Stomach (tissue), 19 donors: Measurements from ENCODE around the gene RSL24D1. TPM values are rescaled to one million over a fixed set of nuclear protein-coding genes. Genes with fewer than 3 reads are reported as not detected.

Source experiments
- DNase-seq, 2 donors: peaks; one replicate each; pipeline versions ENCODE4 v3.0.0 to v3.0.0-alpha.2; 2013 to 2019
- H3K27ac ChIP-seq, 5 donors: fragments of 200-600 bp in 4 of 5; sonication (generic) in 4 of 5; one replicate each; pipeline ENCODE4 v1.5.1; 2013 to 2019; ENCODE audit warnings: mild to moderate bottlenecking in 1 of 5, moderate library complexity in 1 of 5
- H3K27me3 ChIP-seq, 3 donors: fragments of 200-600 bp; sonication (generic); one replicate each; pipeline ENCODE4 v1.5.1; 2017 to 2019; ENCODE audit warnings: mixed run types in 1 of 3
- H3K36me3 ChIP-seq, 4 donors: fragments of 200-600 bp; sonication (generic); 1 replicate in 3 of 4; 2 replicates in 1 of 4; pipeline ENCODE4 v1.5.1; 2016 to 2019
- H3K4me1 ChIP-seq, 4 donors: fragments of 200-600 bp; sonication (generic); one replicate each; pipeline ENCODE4 v1.5.1; 2016 to 2019
- H3K4me3 ChIP-seq, 4 donors: fragments of 200-600 bp; sonication (generic) in 3 of 4; one replicate each; pipeline ENCODE4 v1.5.1; 2016 to 2019; ENCODE audit warnings: mild to moderate bottlenecking in 1 of 4
- H3K9me3 ChIP-seq, 4 donors: fragments of 200-600 bp; sonication (generic); one replicate each; pipeline ENCODE4 v1.5.1; 2016 to 2019
- EP300 ChIP-seq: sonication (generic); formaldehyde crosslinking; IDR thresholded peaks from one replicate; pipeline ENCODE4 v1.6.1; 2017; ENCODE audit warnings: antibody characterized with exemption
- POLR2A ChIP-seq, 4 donors: fragments of 450-650 bp; IDR thresholded peaks; one replicate each; pipeline ENCODE4 v1.6.1; 2016; ENCODE audit warnings: antibody characterized with exemption in 4 of 4, control low read depth in 2 of 4, mild to moderate bottlenecking in 1 of 4, moderate library complexity in 1 of 4
- POLR2AphosphoS5 ChIP-seq, 3 donors: sonication (generic); formaldehyde crosslinking; IDR thresholded peaks; one replicate each; pipeline ENCODE4 v1.6.1; 2016; ENCODE audit warnings: antibody characterized with exemption in 3 of 3
- WGBS, 5 donors: extraction: QIAGEN DNeasy Blood & Tissue Kit in 3 of 5; methylation state at CpG; one replicate each; pipeline versions ENCODE4 v1.1.5 to v1.1.7; 2013 to 2018; 5-methylcytosine and 5-hydroxymethylcytosine counted together
- intact Hi-C: fragments of 100-400 bp; cut with DNase I; formaldehyde crosslinking; loops from one replicate; pipeline ENCODE4 v1.15.1; 2023; ENCODE audit warnings: low total_unique reads
- long read RNA-seq, 10 donors: transcript quantifications; one replicate each; lab custom pipeline, GENCODE V29; 2026
- polyA plus RNA-seq, 3 donors: library from polyadenylated mRNA; stranded (reverse); fragments of 200-250 nt; gene quantifications; one replicate each; pipeline ENCODE4 v1.2.3, GENCODE V29; 2013
- total RNA-seq, 5 donors: library from RNA; depleted of rRNA; stranded (reverse); fragments of >200 nt; gene quantifications; one replicate each; pipeline versions ENCODE4 v1.1.0 to v1.2.3, GENCODE V29; 2014 to 2016
- TF ChIP-seq, protein P1 (sequence below), 7 experiments: fragments of 450-650 bp in 4 of 7; fragments of 200-600 bp in 3 of 7; sonication (generic) in 3 of 7; IDR thresholded peaks; one replicate each; pipeline ENCODE4 v1.5.1; 2016 to 2019; ENCODE audit warnings: antibody characterized with exemption in 7 of 7, control low read depth in 2 of 7, mild to moderate bottlenecking in 1 of 7
- donor health status: healthy with polysubstance abuse.
- donor health status: Bipolar disorder and iron deficiency.
- donor health status: healthy.

The RSL24D1 gene
- total RNA-seq = 100 to 1,000 TPM in 2 of 5 donors, 10 to 100 TPM in 3; 22.2 to 115 (median 39.4) TPM
- 100 to 1,000 TPM in 1 of 3 donors, 10 to 100 TPM in 2; 84.9 to 187 (median 90.2) TPM for polyA plus RNA-seq
- long read RNA-seq, donor 1, transcript RSL24D1-201 (6 exons, 2,015 nt) = major isoform, 19 of 24 reads
- long read RNA-seq, donor 1, partial matches to known transcripts = 5 of 24 reads
- long read RNA-seq, donor 1, other reads (novel, unspliced or antisense) = 0 of 24 reads
- long read RNA-seq, donor 2, transcript RSL24D1-201 (6 exons, 2,015 nt) = major isoform, 46 of 51 reads
- long read RNA-seq, donor 2, partial matches to known transcripts = 5 of 51 reads
- long read RNA-seq, donor 2, other reads (novel, unspliced or antisense) = 0 of 51 reads
- long read RNA-seq, donor 3, transcript RSL24D1-201 (6 exons, 2,015 nt) = major isoform, 22 of 22 reads
- long read RNA-seq, donor 3, partial matches to known transcripts = 0 of 22 reads
- long read RNA-seq, donor 3, other reads (novel, unspliced or antisense) = 0 of 22 reads
- long read RNA-seq, donor 4, partial matches to known transcripts = 0 of 2 reads
- long read RNA-seq, donor 4, other reads (novel, unspliced or antisense) = 0 of 2 reads
- long read RNA-seq, donor 5, transcript RSL24D1-201 (6 exons, 2,015 nt) = major isoform, 25 of 34 reads
- long read RNA-seq, donor 5, partial matches to known transcripts = 9 of 34 reads
- long read RNA-seq, donor 5, other reads (novel, unspliced or antisense) = 0 of 34 reads
- long read RNA-seq, donor 6, transcript RSL24D1-201 (6 exons, 2,015 nt) = major isoform, 104 of 110 reads
- long read RNA-seq, donor 6, partial matches to known transcripts = 6 of 110 reads
- long read RNA-seq, donor 6, other reads (novel, unspliced or antisense) = 0 of 110 reads
- long read RNA-seq, donor 7, transcript RSL24D1-201 (6 exons, 2,015 nt) = major isoform, 37 of 57 reads
- long read RNA-seq, donor 7, partial matches to known transcripts = 20 of 57 reads
- long read RNA-seq, donor 7, other reads (novel, unspliced or antisense) = 0 of 57 reads
- long read RNA-seq, donor 8, transcript RSL24D1-201 (6 exons, 2,015 nt) = major isoform, 52 of 66 reads
- long read RNA-seq, donor 8, partial matches to known transcripts = 14 of 66 reads
- long read RNA-seq, donor 8, other reads (novel, unspliced or antisense) = 0 of 66 reads
- long read RNA-seq, donor 9, transcript RSL24D1-201 (6 exons, 2,015 nt) = major isoform, 42 of 57 reads
- long read RNA-seq, donor 9, partial matches to known transcripts = 15 of 57 reads
- long read RNA-seq, donor 9, other reads (novel, unspliced or antisense) = 0 of 57 reads
- long read RNA-seq, donor 10, transcript RSL24D1-201 (6 exons, 2,015 nt) = major isoform, 18 of 18 reads
- long read RNA-seq, donor 10, partial matches to known transcripts = 0 of 18 reads
- long read RNA-seq, donor 10, other reads (novel, unspliced or antisense) = 0 of 18 reads

DNA sequence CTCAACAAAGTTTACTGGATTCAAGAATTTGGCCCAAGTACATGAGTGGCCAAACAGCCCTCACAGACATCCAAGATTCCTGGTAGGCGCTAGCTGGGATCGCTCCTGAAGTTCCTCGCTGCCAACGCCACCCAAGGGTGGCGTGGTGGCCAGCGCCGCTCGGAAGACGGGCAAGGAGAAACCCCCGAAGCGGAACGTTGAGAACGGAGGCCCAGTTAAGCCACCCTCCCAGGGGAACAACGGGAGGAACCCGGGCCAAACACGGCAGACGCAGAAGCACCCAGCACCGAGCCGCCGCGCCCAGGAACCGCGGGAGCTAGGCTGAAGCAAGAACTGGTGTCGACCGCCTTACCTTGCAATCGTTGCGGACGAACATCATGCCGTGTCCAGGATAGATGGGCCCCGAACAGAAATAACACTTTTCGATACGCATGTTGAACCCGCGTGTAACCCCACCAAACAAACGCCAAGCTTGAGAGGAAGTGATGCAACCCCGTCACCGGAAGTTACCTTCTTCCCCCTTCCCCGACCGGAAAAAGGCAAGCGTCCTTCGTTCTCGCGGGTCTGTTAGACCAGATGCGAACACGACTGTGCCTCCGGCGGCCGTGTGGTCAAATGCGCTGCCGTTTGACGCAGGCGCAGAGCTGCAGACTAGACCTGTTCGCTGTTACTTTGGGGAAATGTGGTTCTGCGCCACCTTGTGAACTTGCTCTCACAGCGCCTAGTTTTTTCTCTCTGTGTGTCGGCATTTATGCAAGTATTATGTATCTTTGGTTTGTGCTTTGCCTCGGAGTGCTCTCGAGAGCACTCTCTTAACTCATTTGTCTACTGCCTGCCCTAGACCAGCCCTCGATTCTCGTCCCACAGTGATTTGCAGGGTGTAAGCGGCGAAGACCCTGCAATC, at the start of gene RSL24D1:
Gene RSL24D1, minus strand, starts transcription at position 484 of the 904 bp plus-strand sequence. Its CDS starts 51 bp downstream, at position 433.
- Histone ChIP-seq H3K9me3 (no peaks in the 10 kb centered on the region), H3K4me3 (peak within 1 kb of the TSS; percentile 78 to 91 (median 82)), H3K36me3 (peaks cover 6 to 9% (median 9%) of the 10 kb centered on the region in 4 donors), H3K27ac (peak within 1 kb of the TSS; percentile 92 to 98 (median 95)), H3K27me3 (no peaks in the 10 kb centered on the region), H3K4me1 (peaks cover 22 to 45% (median 35%) of the 10 kb centered on the region in 4 donors)
- WGBS, 5 donors = 0% methylated on average over 50 to 62 of the region's 62 CpGs
- TF ChIP-seq, protein P1, sequence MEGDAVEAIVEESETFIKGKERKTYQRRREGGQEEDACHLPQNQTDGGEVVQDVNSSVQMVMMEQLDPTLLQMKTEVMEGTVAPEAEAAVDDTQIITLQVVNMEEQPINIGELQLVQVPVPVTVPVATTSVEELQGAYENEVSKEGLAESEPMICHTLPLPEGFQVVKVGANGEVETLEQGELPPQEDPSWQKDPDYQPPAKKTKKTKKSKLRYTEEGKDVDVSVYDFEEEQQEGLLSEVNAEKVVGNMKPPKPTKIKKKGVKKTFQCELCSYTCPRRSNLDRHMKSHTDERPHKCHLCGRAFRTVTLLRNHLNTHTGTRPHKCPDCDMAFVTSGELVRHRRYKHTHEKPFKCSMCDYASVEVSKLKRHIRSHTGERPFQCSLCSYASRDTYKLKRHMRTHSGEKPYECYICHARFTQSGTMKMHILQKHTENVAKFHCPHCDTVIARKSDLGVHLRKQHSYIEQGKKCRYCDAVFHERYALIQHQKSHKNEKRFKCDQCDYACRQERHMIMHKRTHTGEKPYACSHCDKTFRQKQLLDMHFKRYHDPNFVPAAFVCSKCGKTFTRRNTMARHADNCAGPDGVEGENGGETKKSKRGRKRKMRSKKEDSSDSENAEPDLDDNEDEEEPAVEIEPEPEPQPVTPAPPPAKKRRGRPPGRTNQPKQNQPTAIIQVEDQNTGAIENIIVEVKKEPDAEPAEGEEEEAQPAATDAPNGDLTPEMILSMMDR (IDR thresholded peaks at IDR 0.05) = peak in 2 of 7 experiments; percentile 3 to 41
- TF ChIP-seq POLR2AphosphoS5 (IDR thresholded peaks at IDR 0.05) = peak; percentile 96 to 98 (median 96)
- TF ChIP-seq POLR2A (IDR thresholded peaks at IDR 0.05) = peak in 1 of 4 donors; percentile 69
- TF ChIP-seq EP300 = no peak
- peak; percentile 97 to 100 for DNase-seq
- intact Hi-C loops = no loop called here

DNA sequence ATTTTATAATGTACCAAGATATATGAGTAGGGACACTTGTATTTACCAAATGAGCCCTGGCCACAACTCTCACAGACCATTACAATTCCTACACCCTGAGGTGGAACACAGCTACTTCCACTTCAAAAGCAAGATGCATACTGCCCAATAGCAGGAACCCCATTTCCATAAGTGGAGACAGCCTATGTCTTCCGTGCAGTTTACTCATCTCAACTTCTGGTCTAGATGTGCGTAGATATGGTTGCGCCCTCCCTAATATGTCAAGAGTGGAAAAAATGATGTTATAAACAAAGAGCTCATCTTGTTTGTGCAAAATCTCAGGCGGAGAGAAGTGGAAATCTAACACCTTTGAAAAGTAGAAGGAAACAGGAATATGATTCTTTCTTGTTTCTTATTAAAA, 48.3 kb upstream of the RSL24D1 start:
- peaks cover 0 to 3% (median 0%) of the 10 kb centered on the region in 4 donors for H3K36me3 ChIP-seq
- TF ChIP-seq, protein P1 (IDR thresholded peaks at IDR 0.05) = no peak
- TF ChIP-seq EP300 (no peak), POLR2A (IDR thresholded peaks at IDR 0.05) (no peak), POLR2AphosphoS5 (IDR thresholded peaks at IDR 0.05) (no peak)
- peak overlapping the region in 3 of 5 donors; percentile 14 to 73 (median 45) for H3K27ac ChIP-seq
- no peak for DNase-seq
- no peaks in the 10 kb centered on the region for H3K9me3 ChIP-seq
- intact Hi-C loops = no loop called here
- peaks cover 33 to 90% (median 43%) of the 10 kb centered on the region in 4 donors for H3K4me1 ChIP-seq
- H3K4me3 ChIP-seq = no peak overlapping the region
- no peaks in the 10 kb centered on the region for H3K27me3 ChIP-seq
- 75 to 93% (median 84%) methylated on average over 4 of the region's 4 CpGs for WGBS, 5 donors

DNA sequence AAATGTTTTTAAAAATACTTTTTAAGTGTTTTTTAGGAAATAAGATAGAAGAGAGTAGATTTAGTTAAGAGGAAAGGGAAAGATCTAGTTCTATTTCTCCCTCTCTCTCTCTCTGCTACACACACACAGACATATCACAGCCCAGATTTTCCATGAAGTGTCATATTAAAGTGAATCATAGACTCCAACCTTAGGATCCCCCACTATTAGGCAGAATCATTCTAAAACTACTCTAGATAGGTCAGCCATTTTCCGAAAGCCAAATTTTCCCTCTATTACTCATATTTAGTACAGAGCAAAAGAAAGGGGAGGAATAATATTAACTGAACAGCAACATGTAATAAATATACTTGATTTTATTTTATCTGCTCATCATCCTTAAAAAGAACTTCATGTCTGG, 45.1 kb upstream of the RSL24D1 start:
- intact Hi-C loops = no loop called here
- peak overlapping the region in 4 of 5 donors; percentile 37 to 84 (median 60) for H3K27ac ChIP-seq
- H3K4me3 ChIP-seq = no peak overlapping the region
- no peaks in the 10 kb centered on the region for H3K9me3 ChIP-seq
- DNase-seq = no peak
- H3K36me3 ChIP-seq = no peaks in the 10 kb centered on the region
- peaks cover 15 to 87% (median 32%) of the 10 kb centered on the region in 4 donors for H3K4me1 ChIP-seq
- 0 to 95% (median 10%) methylated on average over 1 of the region's 1 CpG for WGBS, 5 donors
- TF ChIP-seq, protein P1 (IDR thresholded peaks at IDR 0.05) = no peak
- TF ChIP-seq POLR2A (IDR thresholded peaks at IDR 0.05) (no peak), EP300 (no peak), POLR2AphosphoS5 (IDR thresholded peaks at IDR 0.05) (no peak)
- no peaks in the 10 kb centered on the region for H3K27me3 ChIP-seq
